K562 (cell line): Measurements from ENCODE around the gene LGALS8. TPM values are rescaled to one million over a fixed set of nuclear protein-coding genes. Genes with fewer than 3 reads are reported as not detected.

ENCODE experiments used
- ATAC-seq: fragments of 200-7000 bp; cut with Tn5 transposase; 3 replicates; pipeline ENCODE4 v1.9.1; 2020; ENCODE audit warnings: moderate library complexity
- BruUV-seq: library from RNA; stranded (reverse); fragments of 400-500 nt; replicated peaks from 2 replicates; lab custom pipeline; 2021; lab: Mats Ljungman, UMichigan
- CTCF ChIA-PET: fragments of 300-600 bp; formaldehyde crosslinking; extraction: SDS; loops from one replicate; lab custom pipeline; 2021; ENCODE audit warnings: low intra/inter-chr PET ratio; lab: Yijun Ruan, JAX
- POLR2A ChIA-PET: fragments of 300-600, 350-650 bp; sonication (Branson Sonifier 250); formaldehyde crosslinking; extraction: SDS; loops from one replicate; lab custom pipeline; 2021; ENCODE audit warnings: antibody characterized with exemption, inconsistent platforms; lab: Yijun Ruan, JAX
- DNase-seq, 4 experiments: peaks; one replicate each; pipeline versions ENCODE4 v3.0.0 to v3.0.0-alpha.2; 2011 to 2018; ENCODE audit warnings: low spot score in 3 of 4, mixed read lengths in 3 of 4; ENCODE audit errors: extremely low read depth in 1 of 4
- FAIRE-seq: peaks from 2 replicates; lab custom pipeline; 2011; peaks lifted over from hg19 to GRCh38; lab: Jason Lieb, UNC
- H2AFZ ChIP-seq: 2 replicates; pipeline ENCODE4 v1.6.0; 2011; ENCODE audit warnings: low read depth, low read length, control low read depth, inconsistent platforms
- H3K27ac ChIP-seq: fragments of 200-600 bp; 3 replicates; pipeline ENCODE4 v1.8.0; 2011; ENCODE audit warnings: low read depth, mild to moderate bottlenecking, control low read depth, inconsistent platforms, low read length, moderate library complexity, mixed read lengths; ENCODE audit errors: extremely low read depth
- H3K27me3 ChIP-seq, 2 experiments: fragments of 300-600 bp in 1 of 2; 2 replicates in 1 of 2; 3 replicates in 1 of 2; pipeline versions ENCODE4 v1.6.0 to v1.8.0; 2011; ENCODE audit warnings: inconsistent platforms in 2 of 2, low read length in 2 of 2, mild to moderate bottlenecking in 1 of 2, mixed read lengths in 1 of 2, moderate library complexity in 1 of 2; ENCODE audit not compliant: control insufficient read depth in 2 of 2, insufficient read depth in 2 of 2
- H3K36me3 ChIP-seq: fragments of 300-600 bp; 3 replicates; pipeline ENCODE4 v1.8.0; 2011; ENCODE audit warnings: mild to moderate bottlenecking, low read length, inconsistent platforms; ENCODE audit not compliant: control insufficient read depth, insufficient read depth
- H3K4me1 ChIP-seq, 2 experiments: fragments of 200-600 bp in 1 of 2; replicated peaks in 1 of 2; 2 replicates in 1 of 2; 3 replicates in 1 of 2; pipeline versions ENCODE4 v1.5.1 to v1.8.0; 2011; ENCODE audit warnings: inconsistent platforms in 2 of 2, low read length in 2 of 2, mild to moderate bottlenecking in 1 of 2, mixed read lengths in 1 of 2, moderate library complexity in 1 of 2; ENCODE audit not compliant: control insufficient read depth in 2 of 2, insufficient read depth in 2 of 2
- H3K4me2 ChIP-seq: 2 replicates; pipeline ENCODE4 v1.6.1; 2011; ENCODE audit warnings: low read length, control low read depth, inconsistent platforms, mixed read lengths; ENCODE audit not compliant: insufficient read depth
- H3K4me3 ChIP-seq: fragments of 200-600 bp; sonication (generic), shearing (Covaris generic); 2 replicates; pipeline ENCODE4 v1.5.1; 2016; ENCODE audit warnings: control low read depth, inconsistent platforms
- H3K79me2 ChIP-seq: fragments of 200-600 bp; 3 replicates; pipeline ENCODE4 v1.8.0; 2011; ENCODE audit warnings: low read length, inconsistent platforms; ENCODE audit not compliant: control insufficient read depth, insufficient read depth
- H3K9ac ChIP-seq, 2 experiments: 2 replicates each; pipeline versions ENCODE4 v1.6.0 to v1.6.1; 2011; ENCODE audit warnings: low read depth in 2 of 2, low read length in 2 of 2, control low read depth in 1 of 2, inconsistent platforms in 1 of 2, mild to moderate bottlenecking in 1 of 2, mixed read lengths in 1 of 2; ENCODE audit not compliant: insufficient read depth in 1 of 2
- H3K9me1 ChIP-seq: one replicate; pipeline ENCODE4 v1.6.0; 2011; ENCODE audit warnings: inconsistent platforms, mild to moderate bottlenecking, low read length, moderate library complexity; ENCODE audit not compliant: control insufficient read depth, insufficient read depth
- H3K9me3 ChIP-seq: replicated peaks from 2 replicates; pipeline ENCODE4 v1.5.1; 2011; ENCODE audit warnings: low read depth, low read length, inconsistent platforms; ENCODE audit not compliant: control insufficient read depth, insufficient read depth
- H4K20me1 ChIP-seq: replicated peaks from 2 replicates; pipeline ENCODE4 v1.6.1; 2011; ENCODE audit warnings: low read length, inconsistent platforms, mixed read lengths; ENCODE audit not compliant: control insufficient read depth, insufficient read depth
- FOSL1 ChIP-seq: fragments of 200-800 bp; sonication (Bioruptor generic); conservative IDR thresholded peaks from 2 replicates; pipeline ENCODE4 v1.6.1; 2016; ENCODE audit warnings: missing genetic modification characterization, missing compliant biosample characterization
- PURB ChIP-seq: sonication (generic); formaldehyde crosslinking; IDR thresholded peaks from 2 replicates; pipeline ENCODE4 v1.9.0; 2021; ENCODE audit warnings: low read depth, mild to moderate bottlenecking, missing genetic modification reagents
- SFPQ ChIP-seq: fragments of 200-400 bp; formaldehyde crosslinking; IDR thresholded peaks from 2 replicates; pipeline ENCODE4 v1.6.1; 2017; ENCODE audit warnings: mild to moderate bottlenecking, low read depth, low read length, moderate library complexity
- SIRT6 ChIP-seq: IDR thresholded peaks from one replicate; pipeline ENCODE4 v1.6.1; 2012; ENCODE audit warnings: low read depth, mild to moderate bottlenecking, control low read depth, inconsistent platforms, low read length, moderate library complexity
- ZBTB34 ChIP-seq: fragments of 250-450 bp; sonication (Bioruptor Pico); IDR thresholded peaks from 2 replicates; pipeline ENCODE4 v1.8.0; 2021; ENCODE audit warnings: mild to moderate bottlenecking, moderate library complexity
- WGBS: fragments of 100-300 bp; shearing (Covaris generic); methylation state at CpG from one replicate; pipeline ENCODE4 v1.1.6; 2016; ENCODE audit warnings: low coverage, mixed read lengths; ENCODE audit not compliant: insufficient coverage; ENCODE audit errors: missing lambda C conversion rate; 5-methylcytosine and 5-hydroxymethylcytosine counted together
- in situ Hi-C: fragments of 300-500 bp; cut with MboI; formaldehyde crosslinking; loops from 4 replicates; pipeline ENCODE4 v1.15.0; 2018; ENCODE audit warnings: inconsistent platforms, mixed read lengths
- intact Hi-C: fragments of 100-400 bp; cut with micrococcal nuclease; formaldehyde crosslinking; loops from 2 replicates; pipeline ENCODE4 v1.14.2; 2022
- polyA plus RNA-seq, 8 experiments: library from polyadenylated mRNA; depleted of rRNA in 4 of 8; stranded (reverse) in 5 of 8; unstranded in 3 of 8; fragments of >200 nt; fragmentation: Nextera tagmentation in 2 of 8; fragmentation: Illumina TruSeq in 1 of 8; extraction: Ambion mirVana in 2 of 8; extraction: Trizol in 1 of 8; gene quantifications; 2 replicates each; pipeline versions ENCODE4 v1.2.1 to v1.2.3, GENCODE V29; 2011 to 2014; ENCODE audit warnings: inconsistent platforms in 1 of 8, missing spikeins in 1 of 8
- total RNA-seq, 7 experiments: library from RNA; depleted of rRNA in 6 of 7; stranded (reverse); fragments of >200 nt in 6 of 7; fragmentation: Illumina TruSeq in 2 of 7; extraction: Trizol in 2 of 7; gene quantifications; 2 replicates each; pipeline versions ENCODE4 v1.2.1 to v1.2.3, GENCODE V29; 2011 to 2021; ENCODE audit warnings: low replicate concordance in 1 of 7

LGALS8 gene
- total and polyA plus RNA-seq, 9 of the 15 experiments (the other 6 are each of a cell fraction or from before 2014, with no cell fraction given), result 57.4 to 87.7 (median 70.3) TPM

- DNase-seq, result no peak
- Histone ChIP-seq H3K27ac (no peak overlapping the region), H3K36me3 (peaks cover 49% of the 10 kb centered on the region; the same call in 2 of the 3 replicates), H3K4me2 (no peak overlapping the region), H3K9ac (no peak overlapping the region), H4K20me1 (peaks cover 7% of the 10 kb centered on the region), H3K9me3 (no peaks in the 10 kb centered on the region)
- no TSS peak for BruUV-seq
- CTCF ChIA-PET, result no interaction called here
- in situ Hi-C loops, result no loop called here
- TF ChIP-seq FOSL1 (tag), result peak; percentile 56; the same call in 1 of the 2 replicates
- no peak for TF ChIP-seq SIRT6
- no peak for TF ChIP-seq PURB
- TF ChIP-seq ZBTB34 (CRISPR knock-in tag), result no peak
- TF ChIP-seq SFPQ, result no peak
- TF ChIP-seq, all 486 proteins: peak for 1
- no peaks in the 10 kb centered on the region for H3K9me1 ChIP-seq
- POLR2A ChIA-PET, result interaction anchor here (1.2 to 1.9 kb wide), 2 partner anchors 9 to 17 kb away, joined by 4 to 11 read pairs; no protein-coding TSS in a partner anchor
- H3K4me3 ChIP-seq, result no peak overlapping the region
- H3K79me2 ChIP-seq, result 0 out of 3 replicates have a peak, but pooled peaks cover 3% of the 10 kb centered on the region
- no peak for FAIRE-seq
- H3K27me3 ChIP-seq, result no peaks in the 10 kb centered on the region
- peaks cover 16 to 22% of the 10 kb centered on the region in 2 experiments; a peak in 4 of 5 replicates for H3K4me1 ChIP-seq
- H2AFZ ChIP-seq, result no peak overlapping the region
- ATAC-seq, result no peak
- WGBS, result 64% methylated on average over 4 of the region's 4 CpGs
- intact Hi-C loops, result loop anchor here (5.0 kb wide), 1 partner anchor 42 kb away; no protein-coding TSS in a partner anchor
Observed at GRCh38 chr1:236534151-236534651, 10.4 kb downstream of the LGALS8 start.
